ENCODE data around the gene NCBP3.
"Not testable (repeated sequence)": the region's sequence is repeated elsewhere in the genome, so short reads cannot be mapped to it uniquely, and the experiment has no call there.

NCBP3 gene

GRCh38 chr17:3846437-3847164 is 555 bp upstream of the NCBP3 start:
- no peak for DNase-seq (ENCODE audit: low read depth)

GRCh38 chr17:3845291-3845620 is 790 bp downstream of the NCBP3 start:
- DNase-seq (ENCODE audit: low read depth), result peak; percentile 11

- DNase-seq (ENCODE audit: low read depth), result not testable (repeated sequence)
Measured at GRCh38 chr17:3844556-3844955, 1.5 kb downstream of the NCBP3 start.

- peak; percentile 16 for DNase-seq (ENCODE audit: low read depth)
Measured at GRCh38 chr17:3843935-3844516, 2.0 kb downstream of the NCBP3 start.

GRCh38 chr17:3838206-3838605 is 7.8 kb downstream of the NCBP3 start:
- no peak for DNase-seq (ENCODE audit: low read depth)

GRCh38 chr17:3836551-3836950 is 9.5 kb downstream of the NCBP3 start:
- DNase-seq (ENCODE audit: low read depth), result no peak

GRCh38 chr17:3835410-3836229 is 10.4 kb downstream of the NCBP3 start:
- DNase-seq (ENCODE audit: low read depth), result no peak

GRCh38 chr17:3834811-3835210 is 11.2 kb downstream of the NCBP3 start:
- no peak for DNase-seq (ENCODE audit: low read depth)

- DNase-seq (ENCODE audit: low read depth), result no peak
Measured at GRCh38 chr17:3828852-3829232, 17.2 kb downstream of the NCBP3 start.

- DNase-seq (ENCODE audit: low read depth), result no peak
Measured at GRCh38 chr17:3828151-3828851, 17.7 kb downstream of the NCBP3 start.

- peak; percentile 29 for DNase-seq (ENCODE audit: low read depth)
Measured at GRCh38 chr17:3827124-3827773, 18.8 kb downstream of the NCBP3 start.

GRCh38 chr17:3826191-3826590 is 19.9 kb downstream of the NCBP3 start:
- DNase-seq (ENCODE audit: low read depth), result no peak

GRCh38 chr17:3821101-3821500 is 24.9 kb downstream of the NCBP3 start:
- no peak for DNase-seq (ENCODE audit: low read depth)

GRCh38 chr17:3818786-3819185 is 27.3 kb downstream of the NCBP3 start:
- DNase-seq (ENCODE audit: low read depth), result no peak

GRCh38 chr17:3817851-3818605 is 28.0 kb downstream of the NCBP3 start:
- no peak for DNase-seq (ENCODE audit: low read depth)

GRCh38 chr17:3815925-3816324 is 30.1 kb downstream of the NCBP3 start:
- no peak for DNase-seq (ENCODE audit: low read depth)

- DNase-seq (ENCODE audit: low read depth), result no peak
Measured at GRCh38 chr17:3815122-3815521, 30.9 kb downstream of the NCBP3 start.

GRCh38 chr17:3814361-3814760 is 31.7 kb downstream of the NCBP3 start:
- DNase-seq (ENCODE audit: low read depth), result no peak

GRCh38 chr17:3813171-3813570 is 32.9 kb downstream of the NCBP3 start:
- DNase-seq (ENCODE audit: low read depth), result no peak

- DNase-seq (ENCODE audit: low read depth), result no peak
Measured at GRCh38 chr17:3812771-3813170, 33.3 kb downstream of the NCBP3 start.

GRCh38 chr17:3812284-3812683 is 33.8 kb downstream of the NCBP3 start:
- no peak for DNase-seq (ENCODE audit: low read depth)

Measured in stimulated activated CD8-positive, alpha-beta memory T cell treated with anti-CD3 and anti-CD28 coated beads, Interleukin-12 subunit alpha, Interleukin-12 subunit beta, amount 100 ng/mL, for 4 hours (primary cell).